HL-60 (cell line): ENCODE data around the gene GALNS.

Experiments
- GABPA ChIP-seq: IDR thresholded peaks from 2 replicates; pipeline ENCODE4 v1.6.1; 2012; ENCODE audit warnings: low read depth
- TF ChIP-seq, protein P1 (sequence below): IDR thresholded peaks from one replicate; pipeline ENCODE4 v1.5.1; 2011; ENCODE audit warnings: low read length, control low read depth, inconsistent platforms; ENCODE audit not compliant: insufficient read depth

DNA sequence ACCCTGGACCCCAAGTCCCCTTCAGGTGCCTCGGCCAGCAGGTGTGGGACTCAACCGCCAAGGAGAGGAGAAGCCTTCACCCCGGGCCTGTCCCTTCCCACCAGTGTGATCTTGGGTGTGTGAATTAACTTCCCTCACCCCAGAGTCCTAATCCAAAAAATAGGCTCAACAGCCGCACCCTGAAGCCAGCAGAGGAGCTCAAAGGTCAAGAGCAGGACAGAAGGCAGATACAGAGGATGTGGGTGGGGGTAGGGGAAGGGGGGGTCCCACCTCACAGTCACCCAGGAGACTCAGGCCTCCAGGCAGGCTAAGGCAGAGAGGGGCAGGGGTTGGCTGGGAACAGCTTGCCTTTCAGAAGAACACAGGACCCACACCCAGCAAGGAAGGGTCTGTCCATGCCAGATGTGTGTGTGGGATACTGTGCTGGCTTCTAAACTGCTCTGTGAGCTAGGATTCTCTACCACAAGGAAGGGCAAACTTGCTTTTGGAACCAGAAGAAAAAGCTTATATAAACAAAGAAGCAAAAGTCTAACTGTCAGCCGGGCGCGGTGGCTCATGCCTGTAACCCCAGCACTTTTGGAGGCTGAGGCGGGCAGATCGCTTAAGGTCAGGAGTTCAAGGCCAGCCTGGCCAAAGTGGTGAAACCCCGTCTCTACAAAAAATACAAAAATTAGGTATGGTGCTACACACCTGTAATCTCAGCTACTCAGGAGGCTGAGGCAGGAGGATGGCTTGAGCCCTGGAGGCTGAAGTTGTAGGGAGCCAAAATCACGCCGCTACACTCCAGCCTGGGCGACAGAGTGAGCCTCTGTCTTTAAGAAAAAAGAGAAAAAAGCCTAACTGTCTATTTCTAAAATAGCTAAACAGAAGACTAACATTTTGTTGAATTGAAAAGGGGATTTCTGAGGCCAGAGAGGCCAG is 76.3 kb downstream of the GALNS start:
- TF ChIP-seq, protein P1, sequence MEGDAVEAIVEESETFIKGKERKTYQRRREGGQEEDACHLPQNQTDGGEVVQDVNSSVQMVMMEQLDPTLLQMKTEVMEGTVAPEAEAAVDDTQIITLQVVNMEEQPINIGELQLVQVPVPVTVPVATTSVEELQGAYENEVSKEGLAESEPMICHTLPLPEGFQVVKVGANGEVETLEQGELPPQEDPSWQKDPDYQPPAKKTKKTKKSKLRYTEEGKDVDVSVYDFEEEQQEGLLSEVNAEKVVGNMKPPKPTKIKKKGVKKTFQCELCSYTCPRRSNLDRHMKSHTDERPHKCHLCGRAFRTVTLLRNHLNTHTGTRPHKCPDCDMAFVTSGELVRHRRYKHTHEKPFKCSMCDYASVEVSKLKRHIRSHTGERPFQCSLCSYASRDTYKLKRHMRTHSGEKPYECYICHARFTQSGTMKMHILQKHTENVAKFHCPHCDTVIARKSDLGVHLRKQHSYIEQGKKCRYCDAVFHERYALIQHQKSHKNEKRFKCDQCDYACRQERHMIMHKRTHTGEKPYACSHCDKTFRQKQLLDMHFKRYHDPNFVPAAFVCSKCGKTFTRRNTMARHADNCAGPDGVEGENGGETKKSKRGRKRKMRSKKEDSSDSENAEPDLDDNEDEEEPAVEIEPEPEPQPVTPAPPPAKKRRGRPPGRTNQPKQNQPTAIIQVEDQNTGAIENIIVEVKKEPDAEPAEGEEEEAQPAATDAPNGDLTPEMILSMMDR, result no peak
- no peak for TF ChIP-seq GABPA
